IPS-18a (cell line): ENCODE results near the gene CAVIN1.
"Not testable (repeated sequence)": the region's sequence is repeated elsewhere in the genome, so short reads cannot be mapped to it uniquely, and the experiment has no call there.

ENCODE experiments used
- H3K27ac ChIP-seq: one replicate; pipeline ENCODE4 v1.5.1; 2013; ENCODE audit warnings: low read length
- H3K27me3 ChIP-seq: one replicate; pipeline ENCODE4 v1.6.1; 2013; ENCODE audit warnings: mild to moderate bottlenecking, low read length; ENCODE audit not compliant: control insufficient read depth, insufficient read depth
- H3K36me3 ChIP-seq: one replicate; pipeline ENCODE4 v1.6.1; 2013; ENCODE audit warnings: low read depth, low read length; ENCODE audit not compliant: control insufficient read depth
- H3K4me1 ChIP-seq: one replicate; pipeline ENCODE4 v1.6.1; 2013; ENCODE audit warnings: low read depth, low read length; ENCODE audit not compliant: control insufficient read depth
- H3K4me3 ChIP-seq: one replicate; pipeline ENCODE4 v1.5.1; 2013; ENCODE audit warnings: low read length
- H3K9ac ChIP-seq: one replicate; pipeline ENCODE4 v1.6.1; 2013; ENCODE audit warnings: mild to moderate bottlenecking, low read length, moderate library complexity
- H3K9me3 ChIP-seq: one replicate; pipeline ENCODE4 v1.6.1; 2013; ENCODE audit warnings: low read depth, low read length; ENCODE audit not compliant: control insufficient read depth

The CAVIN1 gene

GRCh38 chr17:42363767-42364585, 59.1 kb downstream of the CAVIN1 start:
- Histone ChIP-seq H3K27me3 (no peaks in the 10 kb centered on the region), H3K9ac (no peak overlapping the region), H3K27ac (no peak overlapping the region), H3K4me3 (no peak overlapping the region), H3K36me3 (no peaks in the 10 kb centered on the region), H3K9me3 (no peaks in the 10 kb centered on the region), H3K4me1 (peaks cover 19% of the 10 kb centered on the region)

GRCh38 chr17:42363231-42363630, 59.8 kb downstream of the CAVIN1 start:
- H3K27ac ChIP-seq, result no peak overlapping the region
- H3K4me1 ChIP-seq, result peaks cover 19% of the 10 kb centered on the region
- no peaks in the 10 kb centered on the region for H3K27me3 ChIP-seq
- H3K4me3 ChIP-seq, result no peak overlapping the region
- H3K36me3 ChIP-seq, result no peaks in the 10 kb centered on the region
- H3K9me3 ChIP-seq, result no peaks in the 10 kb centered on the region
- no peak overlapping the region for H3K9ac ChIP-seq

GRCh38 chr17:42362245-42362961, 60.7 kb downstream of the CAVIN1 start:
- Histone ChIP-seq H3K4me1 (peaks cover 16% of the 10 kb centered on the region), H3K9ac (no peak overlapping the region), H3K27ac (no peak overlapping the region), H3K27me3 (no peaks in the 10 kb centered on the region), H3K9me3 (no peaks in the 10 kb centered on the region), H3K4me3 (no peak overlapping the region), H3K36me3 (no peaks in the 10 kb centered on the region)

GRCh38 chr17:42361781-42362186, 61.3 kb downstream of the CAVIN1 start:
- H3K4me1 ChIP-seq, result peaks cover 16% of the 10 kb centered on the region
- H3K9me3 ChIP-seq, result no peaks in the 10 kb centered on the region
- no peak overlapping the region for H3K9ac ChIP-seq
- no peak overlapping the region for H3K27ac ChIP-seq
- H3K27me3 ChIP-seq, result no peaks in the 10 kb centered on the region
- H3K36me3 ChIP-seq, result no peaks in the 10 kb centered on the region
- H3K4me3 ChIP-seq, result no peak overlapping the region

- not testable (repeated sequence) for H3K27me3 ChIP-seq, H3K9ac ChIP-seq, H3K4me3 ChIP-seq, H3K27ac ChIP-seq, H3K36me3 ChIP-seq, H3K9me3 ChIP-seq
- peaks cover 11% of the 10 kb centered on the region for H3K4me1 ChIP-seq
Observed at GRCh38 chr17:42360388-42360787, 62.7 kb downstream of the CAVIN1 start.

GRCh38 chr17:42359133-42359532, 63.9 kb downstream of the CAVIN1 start:
- Histone ChIP-seq H3K27me3 (no peaks in the 10 kb centered on the region), H3K27ac (no peak overlapping the region), H3K9me3 (no peaks in the 10 kb centered on the region), H3K9ac (no peak overlapping the region), H3K36me3 (no peaks in the 10 kb centered on the region), H3K4me3 (no peak overlapping the region), H3K4me1 (peaks cover 11% of the 10 kb centered on the region)

GRCh38 chr17:42358434-42358833, 64.6 kb downstream of the CAVIN1 start:
- H3K36me3 ChIP-seq, result no peaks in the 10 kb centered on the region
- H3K4me3 ChIP-seq, result no peak overlapping the region
- H3K27me3 ChIP-seq, result no peaks in the 10 kb centered on the region
- H3K9me3 ChIP-seq, result no peaks in the 10 kb centered on the region
- H3K27ac ChIP-seq, result no peak overlapping the region
- peaks cover 11% of the 10 kb centered on the region for H3K4me1 ChIP-seq
- no peak overlapping the region for H3K9ac ChIP-seq

GRCh38 chr17:42354956-42355843, 67.9 kb downstream of the CAVIN1 start:
- no peak overlapping the region for H3K9ac ChIP-seq
- H3K4me3 ChIP-seq, result no peak overlapping the region
- no peak overlapping the region for H3K27ac ChIP-seq
- H3K9me3 ChIP-seq, result no peaks in the 10 kb centered on the region
- H3K27me3 ChIP-seq, result no peaks in the 10 kb centered on the region
- no peaks in the 10 kb centered on the region for H3K36me3 ChIP-seq
- H3K4me1 ChIP-seq, result no peaks in the 10 kb centered on the region
